ENCODE data around the gene HOXA1.

Gene HOXA1

GRCh38 chr7:27116031-27116961 is 20.5 kb upstream of the HOXA1 start:
- no peak for DNase-seq

GRCh38 chr7:27115221-27116026 is 19.6 kb upstream of the HOXA1 start:
- DNase-seq = no peak

- DNase-seq = no peak
Measured at GRCh38 chr7:27114881-27115220, 19.1 kb upstream of the HOXA1 start.

- no peak for DNase-seq
Measured at GRCh38 chr7:27113991-27114769, 18.4 kb upstream of the HOXA1 start.

- DNase-seq = no peak
Measured at GRCh38 chr7:27112955-27113949, 17.5 kb upstream of the HOXA1 start.

GRCh38 chr7:27112361-27112760 is 16.6 kb upstream of the HOXA1 start:
- DNase-seq = no peak

GRCh38 chr7:27111751-27112277 is 16.0 kb upstream of the HOXA1 start:
- no peak for DNase-seq

- no peak for DNase-seq
Measured at GRCh38 chr7:27111042-27111750, 15.4 kb upstream of the HOXA1 start.

- no peak for DNase-seq
Measured at GRCh38 chr7:27110186-27111031, 14.6 kb upstream of the HOXA1 start.

GRCh38 chr7:27109466-27110185 is 13.8 kb upstream of the HOXA1 start:
- DNase-seq = no peak

- DNase-seq = no peak
Measured at GRCh38 chr7:27108390-27109127, 12.8 kb upstream of the HOXA1 start.

GRCh38 chr7:27107391-27108381 is 11.9 kb upstream of the HOXA1 start:
- DNase-seq = no peak

- DNase-seq = no peak
Measured at GRCh38 chr7:27106901-27107240, 11.1 kb upstream of the HOXA1 start.

GRCh38 chr7:27106181-27106900 is 10.5 kb upstream of the HOXA1 start:
- no peak for DNase-seq

GRCh38 chr7:27105301-27106031 is 9.7 kb upstream of the HOXA1 start:
- DNase-seq = no peak

Data from NCI-H345 (cell line).